ENCODE measurements around the gene LRRC45. TPM values are rescaled to one million over a fixed set of nuclear protein-coding genes. Genes with fewer than 3 reads are reported as not detected.
A peak's percentile ranks its signal among the peaks of the same experiment; 100 is the strongest.
"Not testable (repeated sequence)": the region's sequence is repeated elsewhere in the genome, so short reads cannot be mapped to it uniquely, and the experiment has no call there.

LRRC45 gene
- total RNA-seq, 1 experiment from 2014 or later, result 28.0 TPM

GRCh38 chr17:82034371-82035011, 11.4 kb downstream of the LRRC45 start:
- no peak for DNase-seq (ENCODE audit: low spot score)

- no peak for DNase-seq (ENCODE audit: low spot score)
Observed at GRCh38 chr17:82035488-82035887, 12.4 kb downstream of the LRRC45 start.

DNA sequence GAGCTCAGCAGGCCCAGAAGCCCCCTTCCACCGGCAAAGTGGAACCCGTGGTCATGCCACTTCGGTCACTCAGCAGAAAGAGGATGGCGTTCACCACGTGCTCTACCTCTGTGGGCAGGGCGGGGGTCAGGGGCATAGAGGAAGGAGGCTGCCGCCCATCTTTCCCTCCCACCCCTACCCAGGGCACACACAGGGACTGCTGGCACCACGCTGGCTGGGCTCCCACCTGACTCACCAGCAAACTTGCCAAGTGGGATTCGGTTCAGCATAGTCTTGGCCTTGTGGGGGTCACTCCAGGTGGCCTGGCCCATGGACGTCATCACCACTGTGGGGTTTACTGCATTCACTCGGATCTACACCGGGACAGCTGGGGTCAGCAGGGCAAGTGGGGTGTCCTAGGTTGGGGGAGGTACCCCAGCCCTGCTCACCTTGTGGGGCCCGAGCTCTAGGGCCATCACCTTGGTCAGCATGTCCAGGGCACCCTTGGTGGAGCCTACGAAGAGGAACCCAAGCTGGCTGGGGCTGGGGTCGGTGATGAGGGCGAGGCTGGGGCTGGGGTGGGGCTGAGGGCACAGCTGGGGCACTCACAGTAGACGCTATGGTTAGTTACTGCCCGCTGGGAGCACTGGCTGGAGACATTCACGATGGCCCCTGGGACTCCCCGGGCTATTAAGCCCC, 13.0 kb downstream of the LRRC45 start:
- DNase-seq (ENCODE audit: low spot score), result no peak

- DNase-seq (ENCODE audit: low spot score), result no peak
Observed at GRCh38 chr17:82036634-82037091, 13.6 kb downstream of the LRRC45 start.

DNA sequence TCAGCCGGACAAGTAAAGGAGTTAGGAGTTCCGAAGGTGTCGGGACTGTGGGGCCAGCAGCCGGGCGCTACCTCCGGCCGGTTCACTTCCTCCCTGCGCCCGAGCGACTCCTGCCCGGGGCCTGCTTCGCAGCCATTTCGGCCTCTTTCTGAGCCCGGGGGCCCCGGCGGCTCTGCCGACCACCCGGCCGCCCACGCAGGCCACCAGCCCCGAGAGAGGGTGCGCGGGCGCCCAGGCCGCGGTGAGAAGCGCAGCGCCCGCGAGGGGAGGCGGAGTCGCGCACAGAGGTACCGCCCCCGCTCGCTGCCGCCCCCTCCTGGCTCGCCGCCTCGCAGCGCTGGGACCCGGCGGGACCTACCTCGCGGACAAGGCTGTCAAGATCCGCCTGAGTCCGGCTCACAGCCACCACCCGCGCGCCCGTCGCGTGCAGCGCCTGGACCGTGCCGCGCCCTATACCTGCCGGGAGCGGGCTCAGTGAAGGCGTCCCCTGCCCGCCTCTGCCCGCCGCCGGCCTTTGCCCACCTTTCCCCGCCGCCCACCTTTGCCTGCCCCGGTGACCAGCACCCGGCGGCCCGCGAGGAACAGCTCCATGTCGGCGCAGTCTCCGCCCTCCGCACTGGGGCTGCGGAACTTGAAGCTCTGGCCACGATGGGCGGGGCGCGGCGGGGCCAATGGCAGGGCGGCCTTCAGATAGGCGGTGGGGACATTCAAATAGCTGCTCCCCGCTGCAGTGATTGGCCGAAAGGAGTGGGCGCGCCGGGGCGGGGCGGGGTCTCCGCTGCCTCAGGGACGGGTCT, 14.2 kb downstream of the LRRC45 start, which contains the start of gene DCXR:
Gene DCXR, minus strand, starts transcription at position 606 of the 797 bp plus-strand sequence. Its CDS starts 15 bp downstream, at position 591.
- peak; percentile 93 for DNase-seq (ENCODE audit: low spot score)

GRCh38 chr17:82037889-82038195, 14.7 kb downstream of the LRRC45 start:
- no peak for DNase-seq (ENCODE audit: low spot score)

DNA sequence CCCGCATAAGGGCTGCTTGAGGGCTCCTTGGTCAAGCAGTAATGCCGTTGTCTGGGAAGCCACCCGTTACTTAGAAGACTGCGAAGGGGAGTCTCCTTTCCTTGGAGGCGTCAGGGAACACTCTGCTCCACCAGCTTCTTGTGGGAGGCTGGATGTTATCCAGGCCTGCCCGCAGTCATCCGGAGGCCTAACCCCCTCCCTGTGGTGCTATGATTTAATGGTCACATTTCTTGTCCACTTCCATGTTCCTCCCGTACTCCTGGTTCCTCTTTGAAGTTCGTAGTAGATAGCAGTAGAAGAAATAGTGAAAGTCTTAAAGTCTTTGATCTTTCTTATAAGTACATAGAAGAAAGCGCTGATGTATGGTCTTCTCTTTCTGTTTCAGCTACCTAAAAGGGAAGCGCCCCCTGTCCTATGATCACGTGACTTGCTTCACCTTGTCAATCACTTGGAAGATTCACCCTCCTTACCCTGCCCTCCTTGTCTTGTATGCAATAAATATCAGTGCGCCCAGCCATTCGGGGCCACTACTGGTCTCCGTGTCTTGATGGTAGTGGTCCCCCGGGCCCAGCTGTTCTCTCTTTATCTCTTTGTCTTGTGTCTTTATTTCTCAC, 15.8 kb downstream of the LRRC45 start:
- DNase-seq (ENCODE audit: low spot score), result not testable (repeated sequence)

- no peak for DNase-seq (ENCODE audit: low spot score)
Observed at GRCh38 chr17:82039695-82040299, 16.7 kb downstream of the LRRC45 start.

DNA sequence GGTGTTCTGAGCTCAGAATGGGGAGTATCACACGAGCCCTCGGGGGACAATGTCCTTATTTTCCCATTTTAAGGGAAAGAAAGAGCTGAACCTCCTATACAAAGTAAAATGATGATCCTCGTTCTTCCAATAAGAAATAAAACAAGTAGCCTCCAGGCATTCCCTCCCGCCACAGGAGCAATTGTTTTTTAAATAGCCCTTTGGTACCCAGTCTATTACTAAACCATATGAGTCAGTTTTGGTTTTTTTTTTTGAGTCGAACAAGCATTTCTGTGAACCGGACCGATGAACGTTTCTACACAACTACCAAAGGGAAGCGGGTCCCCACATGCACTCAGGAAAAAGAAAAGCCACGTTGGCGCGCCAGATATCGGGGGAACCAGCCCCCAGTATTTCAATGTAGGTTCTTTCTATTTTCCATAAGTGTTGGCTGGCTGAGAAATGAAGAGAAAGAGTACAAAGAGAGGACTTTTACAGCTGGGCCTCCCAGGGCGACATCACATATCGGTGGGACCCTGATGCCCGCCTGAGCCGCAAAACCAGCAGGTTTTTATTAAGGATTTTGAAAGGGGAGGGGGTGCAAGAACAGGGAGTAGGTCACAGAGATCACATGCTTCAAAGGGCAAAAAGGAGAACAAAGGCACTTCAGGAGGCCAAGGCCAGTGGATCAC, 18.2 kb downstream of the LRRC45 start:
- DNase-seq (ENCODE audit: low spot score), result no peak

GRCh38 chr17:82042649-82043048, 19.5 kb downstream of the LRRC45 start:
- DNase-seq (ENCODE audit: low spot score), result no peak

DNA sequence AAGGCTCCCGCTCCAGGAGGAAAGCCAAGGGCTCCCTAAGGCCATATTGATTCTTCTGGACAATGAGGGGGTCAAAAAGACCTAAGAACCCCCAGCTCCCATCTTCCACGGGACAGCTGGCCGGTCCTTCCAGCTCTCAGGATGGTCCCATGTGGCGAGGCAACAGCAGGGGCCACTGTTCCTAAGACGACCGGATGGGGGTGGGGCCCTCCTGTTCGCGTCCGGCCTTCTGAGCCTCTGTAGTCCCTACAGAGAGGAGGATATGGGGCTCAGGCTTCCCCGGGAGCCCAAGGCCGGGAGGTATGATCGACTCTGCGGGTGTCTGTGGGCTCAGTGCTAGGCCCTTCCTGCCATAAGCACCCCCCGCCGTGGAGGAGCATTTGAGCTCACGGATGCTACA, 20.4 kb downstream of the LRRC45 start:
- DNase-seq (ENCODE audit: low spot score), result no peak

DNA sequence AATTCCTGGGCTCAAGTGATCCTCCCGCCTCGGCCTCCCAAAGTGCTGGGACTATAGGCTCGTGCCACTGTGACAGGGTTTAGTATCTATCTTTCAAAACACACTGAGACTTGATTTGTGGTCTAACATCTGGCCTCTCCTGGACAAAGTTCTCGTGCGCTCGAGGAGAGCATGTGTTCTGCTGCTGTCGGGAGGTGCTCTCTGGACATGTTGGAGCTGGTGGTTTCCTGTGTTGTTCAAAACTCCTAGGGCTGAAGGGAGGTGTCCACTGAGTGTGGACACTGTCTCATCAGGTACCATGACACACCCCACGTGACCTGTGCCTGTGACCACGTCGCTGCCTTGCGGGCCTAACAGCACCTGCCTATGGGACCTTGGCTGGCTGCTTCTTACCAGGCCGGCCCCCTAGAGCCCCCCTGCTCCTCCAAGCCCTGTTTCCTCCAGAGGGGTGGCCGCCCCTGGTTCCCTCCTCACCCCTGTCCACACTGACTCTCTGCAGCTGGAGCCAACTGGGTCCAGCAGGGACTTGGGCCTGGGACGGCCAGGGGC, 22.9 kb downstream of the LRRC45 start:
- DNase-seq (ENCODE audit: low spot score), result no peak

GRCh38 chr17:82046903-82047302, 23.8 kb downstream of the LRRC45 start:
- no peak for DNase-seq (ENCODE audit: low spot score)

- no peak for DNase-seq (ENCODE audit: low spot score)
Observed at GRCh38 chr17:82047379-82047778, 24.3 kb downstream of the LRRC45 start.

- no peak for DNase-seq (ENCODE audit: low spot score)
Observed at GRCh38 chr17:82047914-82048570, 24.9 kb downstream of the LRRC45 start.

DNA sequence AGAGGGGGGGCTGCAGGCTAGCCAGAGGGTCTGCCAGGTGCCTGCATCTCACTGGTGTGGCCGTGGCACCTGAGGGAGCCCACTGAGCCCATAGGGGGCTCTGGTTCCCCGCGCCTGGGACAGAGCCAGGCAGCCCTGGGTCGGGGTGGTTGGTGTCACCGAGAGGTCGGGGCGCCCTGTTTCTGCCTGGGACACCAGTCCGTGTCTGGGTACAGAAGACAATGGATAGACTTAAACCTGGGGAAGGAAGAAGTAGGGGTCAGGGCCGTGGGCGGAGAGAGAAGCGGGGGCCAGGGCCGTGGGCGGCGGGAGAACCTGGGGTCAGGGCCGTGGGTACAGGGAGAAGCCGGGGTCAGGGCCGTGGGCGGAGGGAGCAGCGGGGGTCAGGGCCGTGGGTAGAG, 25.5 kb downstream of the LRRC45 start:
- no peak for DNase-seq (ENCODE audit: low spot score)

DNA sequence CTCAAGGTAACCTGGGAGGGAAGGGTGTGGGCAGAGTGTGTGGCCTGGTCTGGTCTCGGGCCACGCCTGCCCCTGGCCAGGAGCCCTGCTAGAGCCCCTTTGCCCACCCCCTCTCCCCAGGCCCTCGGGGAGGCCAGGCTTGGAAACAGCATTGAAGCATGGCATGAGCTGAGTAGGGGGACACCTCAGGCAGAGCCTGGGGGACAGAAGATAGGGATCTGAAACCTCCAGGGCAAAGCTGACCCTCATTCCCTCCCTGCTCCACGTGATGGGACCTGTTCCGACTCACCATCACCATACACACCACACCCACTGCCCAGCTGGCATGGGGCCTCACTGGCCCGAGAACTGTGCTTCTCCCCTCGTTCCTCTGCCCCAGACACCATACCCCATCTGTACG, 26.0 kb downstream of the LRRC45 start:
- DNase-seq (ENCODE audit: low spot score), result no peak

GRCh38 chr17:82049521-82049971, 26.4 kb downstream of the LRRC45 start:
- no peak for DNase-seq (ENCODE audit: low spot score)

GRCh38 chr17:82050152-82050760, 27.2 kb downstream of the LRRC45 start:
- DNase-seq (ENCODE audit: low spot score), result no peak
